ENCODE results near the gene BANF2.

DNA sequence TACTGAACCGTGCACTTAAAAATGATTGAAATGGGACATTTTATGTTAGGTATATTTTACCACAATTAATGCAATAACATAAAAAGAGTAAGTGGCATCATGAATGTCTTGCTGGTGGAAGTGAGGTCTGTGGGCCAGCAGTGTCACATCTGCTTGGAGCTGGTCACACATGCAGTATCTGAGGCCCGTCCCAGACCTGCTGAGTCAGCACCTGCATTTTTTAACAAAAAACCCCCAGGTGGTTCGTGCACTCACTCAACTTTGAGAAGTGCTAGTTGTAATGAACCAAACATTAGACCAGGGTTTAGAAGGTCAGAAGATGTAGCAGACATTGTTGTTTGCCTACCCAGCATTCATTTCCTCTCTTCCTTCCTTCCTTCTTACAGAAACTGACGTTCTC lies 21.0 kb downstream of the BANF2 start:
- TF ChIP-seq EZH2phosphoT487 (IDR thresholded peaks at IDR 0.05; ENCODE audit: insufficient read depth, low read depth) (no peak), EZH2 (IDR thresholded peaks at IDR 0.05; ENCODE audit: insufficient read depth, poor library complexity, severe bottlenecking) (no peak)

All from GM23248 (cell line).